PC-9 (cell line): ENCODE results near the gene NDUFA7. TPM values are rescaled to one million over a fixed set of nuclear protein-coding genes. Genes with fewer than 3 reads are reported as not detected.

Experiments used
- BruUV-seq: library from RNA; stranded (reverse); fragments of 400-500 nt; replicated peaks from 2 replicates; lab custom pipeline; 2021; lab: Mats Ljungman, UMichigan
- CTCF ChIA-PET: fragments of 300-600 bp; sonication (Branson Sonifier 250); formaldehyde crosslinking; loops from one replicate; lab custom pipeline; 2022; ENCODE audit warnings: antibody characterized with exemption; lab: Charles Lee
- POLR2A ChIA-PET: fragments of 300-600 bp; sonication (Branson Sonifier 250); formaldehyde crosslinking; loops from one replicate; lab custom pipeline; 2022; ENCODE audit warnings: antibody characterized with exemption; ENCODE audit not compliant: unreplicated experiment; lab: Charles Lee
- DNase-seq, 2 experiments: peaks; one replicate each; pipeline versions ENCODE4 v3.0.0 to v3.0.0-alpha.2; 2015 to 2022; ENCODE audit warnings: mixed read lengths in 1 of 2
- H2AFZ ChIP-seq: fragments of 200-600 bp; sonication (generic); 2 replicates; pipeline ENCODE4 v1.8.1; 2017; ENCODE audit warnings: antibody characterized with exemption
- H3F3A ChIP-seq: fragments of 200-600 bp; sonication (generic); 2 replicates; pipeline ENCODE4 v1.8.1; 2017; ENCODE audit warnings: antibody characterized with exemption, mild to moderate bottlenecking, low read depth; ENCODE audit not compliant: insufficient read depth
- H3K27ac ChIP-seq: fragments of 200-600 bp; sonication (generic); 2 replicates; pipeline ENCODE4 v1.6.1; 2016; ENCODE audit warnings: mixed run types
- H3K27me3 ChIP-seq: fragments of 200-600 bp; sonication (generic); 2 replicates; pipeline ENCODE4 v1.6.1; 2016; ENCODE audit warnings: low read depth, mixed run types; ENCODE audit not compliant: insufficient read depth
- H3K36me3 ChIP-seq: fragments of 200-600 bp; sonication (generic); 2 replicates; pipeline ENCODE4 v1.6.1; 2016; ENCODE audit warnings: low read depth, mixed run types
- H3K4me1 ChIP-seq: fragments of 200-600 bp; sonication (generic); replicated peaks from 2 replicates; pipeline ENCODE4 v1.6.1; 2016; ENCODE audit warnings: mixed run types; ENCODE audit not compliant: insufficient read depth
- H3K4me2 ChIP-seq: fragments of 200-600 bp; sonication (generic); 2 replicates; pipeline ENCODE4 v1.6.1; 2017; ENCODE audit warnings: mixed run types
- H3K4me3 ChIP-seq: fragments of 200-600 bp; sonication (generic); 2 replicates; pipeline ENCODE4 v1.6.1; 2016; ENCODE audit warnings: mixed run types
- H3K79me2 ChIP-seq: fragments of 200-600 bp; sonication (generic); 2 replicates; pipeline ENCODE4 v1.6.1; 2017; ENCODE audit warnings: low read depth, mixed run types
- H3K9me2 ChIP-seq: fragments of 200-600 bp; sonication (generic); 2 replicates; pipeline ENCODE4 v1.8.1; 2017; ENCODE audit warnings: mild to moderate bottlenecking; ENCODE audit not compliant: insufficient read depth
- H3K9me3 ChIP-seq: fragments of 200-600 bp; sonication (generic); 2 replicates; pipeline ENCODE4 v1.8.1; 2016; ENCODE audit warnings: low read depth; ENCODE audit not compliant: insufficient read depth
- H4K20me1 ChIP-seq: fragments of 200-600 bp; sonication (generic); 2 replicates; pipeline ENCODE4 v1.8.1; 2017; ENCODE audit not compliant: insufficient read depth
- CTCF ChIP-seq: fragments of 200-600 bp; sonication (generic); conservative IDR thresholded peaks from 2 replicates; pipeline ENCODE4 v1.6.1; 2017; ENCODE audit warnings: mixed run types, antibody characterized with exemption, mild to moderate bottlenecking, moderate library complexity
- EZH2 ChIP-seq: fragments of 200-600 bp; sonication (generic); IDR thresholded peaks from 2 replicates; pipeline ENCODE4 v1.8.0; 2017; ENCODE audit warnings: antibody characterized with exemption, low read depth
- intact Hi-C: fragments of 100-400 bp; cut with micrococcal nuclease; formaldehyde crosslinking; loops from one replicate; pipeline ENCODE4 v1.10.0; 2022; ENCODE audit not compliant: unreplicated experiment
- total RNA-seq: library from RNA; stranded (reverse); gene quantifications from 2 replicates; pipeline ENCODE4 v1.2.3, GENCODE V29; 2021

The NDUFA7 gene
- total RNA-seq, 1 experiment from 2014 or later: 61.7 TPM

GRCh38 chr19:8331263-8331845, 10.2 kb upstream of the NDUFA7 start:
- H3K9me2 ChIP-seq: no peaks in the 10 kb centered on the region
- no peaks in the 10 kb centered on the region for H3K36me3 ChIP-seq
- no peaks in the 10 kb centered on the region for H4K20me1 ChIP-seq
- H3K4me3 ChIP-seq: no peak overlapping the region
- CTCF ChIA-PET: no interaction called here
- H3K79me2 ChIP-seq: no peaks in the 10 kb centered on the region
- no peak overlapping the region for H3K27ac ChIP-seq
- H2AFZ ChIP-seq: no peak overlapping the region
- no peaks in the 10 kb centered on the region for H3K4me1 ChIP-seq
- no peak for TF ChIP-seq CTCF
- TF ChIP-seq EZH2: no peak
- POLR2A ChIA-PET: no interaction called here
- H3K27me3 ChIP-seq: no peaks in the 10 kb centered on the region
- intact Hi-C loops: no loop called here
- BruUV-seq: no TSS peak
- no peak for DNase-seq
- no peaks in the 10 kb centered on the region for H3K9me3 ChIP-seq
- peaks cover 22% of the 10 kb centered on the region; the same call in 1 of the 2 replicates for H3F3A ChIP-seq
- H3K4me2 ChIP-seq: no peak overlapping the region

GRCh38 chr19:8329996-8330395, 8.8 kb upstream of the NDUFA7 start:
- ChIA-PET POLR2A (no interaction called here), CTCF (no interaction called here)
- H3K27ac ChIP-seq: no peak overlapping the region
- H3K4me2 ChIP-seq: no peak overlapping the region
- no peaks in the 10 kb centered on the region for H4K20me1 ChIP-seq
- no peaks in the 10 kb centered on the region for H3K27me3 ChIP-seq
- H2AFZ ChIP-seq: no peak overlapping the region
- no peak overlapping the region for H3K4me3 ChIP-seq
- TF ChIP-seq EZH2: no peak
- no peak for TF ChIP-seq CTCF
- H3K9me2 ChIP-seq: no peaks in the 10 kb centered on the region
- no peak for DNase-seq
- no peaks in the 10 kb centered on the region for H3K9me3 ChIP-seq
- H3K4me1 ChIP-seq: no peaks in the 10 kb centered on the region
- H3K36me3 ChIP-seq: no peaks in the 10 kb centered on the region
- H3F3A ChIP-seq: peaks cover 21% of the 10 kb centered on the region; the same call in 1 of the 2 replicates
- intact Hi-C loops: no loop called here
- no peaks in the 10 kb centered on the region for H3K79me2 ChIP-seq
- BruUV-seq: no TSS peak

DNA sequence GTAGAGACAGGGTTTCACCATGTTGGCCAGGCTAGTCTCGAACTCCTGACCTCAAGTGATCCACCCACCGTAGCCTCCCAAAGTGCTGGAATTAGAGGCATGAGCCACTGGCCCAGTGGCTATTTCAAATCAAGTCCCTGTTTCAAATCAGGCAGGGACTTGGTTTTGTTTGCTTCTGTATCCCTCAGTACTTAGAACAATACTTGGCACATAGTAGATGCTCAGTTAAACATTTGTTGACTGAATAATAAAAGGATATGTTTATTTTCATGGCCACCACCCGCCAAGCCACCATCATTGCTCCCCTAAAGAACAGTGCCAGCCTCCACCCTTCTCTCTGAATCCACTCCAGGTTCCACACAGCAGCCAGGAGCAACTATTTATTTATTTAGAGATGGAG, 4.3 kb upstream of the NDUFA7 start:
- POLR2A ChIA-PET: no interaction called here
- CTCF ChIA-PET: no interaction called here
- Histone ChIP-seq H2AFZ (no peak overlapping the region), H3K4me3 (no peak overlapping the region), H3K79me2 (peaks cover 34% of the 10 kb centered on the region), H3F3A (peaks cover 48% of the 10 kb centered on the region; the same call in 1 of the 2 replicates), H3K27me3 (no peaks in the 10 kb centered on the region), H3K27ac (no peak overlapping the region), H3K4me1 (peaks cover 11% of the 10 kb centered on the region), H4K20me1 (peaks cover 24% of the 10 kb centered on the region), H3K9me2 (no peaks in the 10 kb centered on the region), H3K9me3 (no peaks in the 10 kb centered on the region), H3K36me3 (peaks cover 25% of the 10 kb centered on the region), H3K4me2 (no peak overlapping the region)
- intact Hi-C loops: no loop called here
- no TSS peak for BruUV-seq
- DNase-seq: no peak
- TF ChIP-seq CTCF (no peak), EZH2 (no peak)
